Body of pancreas (tissue), 4 donors: ENCODE results near the gene COL5A1. TPM values are rescaled to one million over a fixed set of nuclear protein-coding genes. Genes with fewer than 3 reads are reported as not detected.

Experiments
- ATAC-seq: fragments of 150-250 bp; one replicate; pipeline ENCODE4 v1.9.1; 2016
- DNase-seq, 4 donors: peaks; one replicate each; pipeline ENCODE4 v3.0.0-alpha.2; 2019
- H3K27ac ChIP-seq, 4 donors: fragments of 200-600 bp; sonication (generic); 1 replicate in 3 of 4; 2 replicates in 1 of 4; pipeline versions ENCODE4 v1.5.1 to v1.6.1; 2016 to 2019; ENCODE audit warnings: mild to moderate bottlenecking in 1 of 4, mixed read lengths in 1 of 4, moderate library complexity in 1 of 4
- H3K27me3 ChIP-seq, 2 donors: fragments of 200-600 bp; sonication (generic); one replicate each; pipeline ENCODE4 v1.6.0; 2016; ENCODE audit warnings: mild to moderate bottlenecking in 1 of 2
- H3K36me3 ChIP-seq, 2 donors: fragments of 200-600 bp; sonication (generic); replicated peaks in 1 of 2; 2 replicates each; pipeline ENCODE4 v1.5.1; 2016; ENCODE audit warnings: low read depth in 2 of 2; ENCODE audit not compliant: insufficient read depth in 1 of 2
- H3K4me1 ChIP-seq: fragments of 200-600 bp; sonication (generic); one replicate; pipeline ENCODE4 v1.6.0; 2016
- H3K4me3 ChIP-seq, 2 donors: fragments of 200-600 bp; sonication (generic); 1 replicate in 1 of 2; 2 replicates in 1 of 2; pipeline ENCODE4 v1.5.1; 2016 to 2019
- H3K9me3 ChIP-seq, 3 donors: fragments of 200-600 bp; sonication (generic); 1 replicate in 2 of 3; 2 replicates in 1 of 3; pipeline ENCODE4 v1.5.1; 2016
- POLR2A ChIP-seq, 3 donors: fragments of 450-650 bp; IDR thresholded peaks; one replicate each; pipeline ENCODE4 v1.6.1; 2016; ENCODE audit warnings: antibody characterized with exemption in 3 of 3, mild to moderate bottlenecking in 2 of 3
- WGBS, 2 donors: methylation state at CpG; one replicate each; pipeline ENCODE4 v1.1.5; 2017; 5-methylcytosine and 5-hydroxymethylcytosine counted together
- intact Hi-C: fragments of 100-400 bp; cut with DNase I; formaldehyde crosslinking; loops from one replicate; pipeline ENCODE4 v1.15.1; 2023
- total RNA-seq, 2 donors: library from RNA; depleted of rRNA; stranded (reverse); fragments of >200 nt; gene quantifications; one replicate each; pipeline ENCODE4 v1.1.0, GENCODE V29; 2016
- TF ChIP-seq, protein P1 (sequence below), 7 experiments: fragments of 450-650 bp in 4 of 7; fragments of 200-600 bp in 3 of 7; sonication (generic) in 3 of 7; IDR thresholded peaks; one replicate each; pipeline ENCODE4 v1.5.1; 2016 to 2019; ENCODE audit warnings: antibody characterized with exemption in 7 of 7

The COL5A1 gene
- total RNA-seq, 2 donors from 2014 or later: 7.0 to 14.5 TPM

DNA sequence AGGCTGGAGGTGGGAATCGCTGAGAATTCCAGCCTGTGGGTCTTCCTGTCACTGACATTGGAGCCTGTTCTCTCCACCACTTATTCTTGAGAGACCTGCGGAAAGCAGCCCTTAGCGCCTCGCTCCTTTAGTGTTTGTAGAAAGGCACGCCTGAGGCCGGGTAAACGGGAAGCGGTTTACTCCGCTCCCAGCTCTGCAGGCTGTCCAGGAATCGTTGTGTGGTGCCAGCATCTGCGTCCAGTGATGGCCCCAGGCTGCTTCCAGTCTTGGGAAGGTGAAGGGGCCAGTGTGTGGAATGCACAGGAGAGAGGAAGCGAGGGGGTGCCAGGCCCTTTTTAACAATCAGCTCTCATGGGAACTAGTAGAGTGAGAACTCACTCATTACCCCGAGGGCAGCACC lies 194.4 kb downstream of the COL5A1 start:
- Histone ChIP-seq H3K27me3 (no peaks in the 10 kb centered on the region), H3K4me3 (no peak overlapping the region), H3K36me3 (no peaks in the 10 kb centered on the region), H3K4me1 (no peaks in the 10 kb centered on the region), H3K27ac (no peak overlapping the region), H3K9me3 (no peaks in the 10 kb centered on the region)
- TF ChIP-seq POLR2A (IDR thresholded peaks at IDR 0.05): no peak
- TF ChIP-seq, protein P1, sequence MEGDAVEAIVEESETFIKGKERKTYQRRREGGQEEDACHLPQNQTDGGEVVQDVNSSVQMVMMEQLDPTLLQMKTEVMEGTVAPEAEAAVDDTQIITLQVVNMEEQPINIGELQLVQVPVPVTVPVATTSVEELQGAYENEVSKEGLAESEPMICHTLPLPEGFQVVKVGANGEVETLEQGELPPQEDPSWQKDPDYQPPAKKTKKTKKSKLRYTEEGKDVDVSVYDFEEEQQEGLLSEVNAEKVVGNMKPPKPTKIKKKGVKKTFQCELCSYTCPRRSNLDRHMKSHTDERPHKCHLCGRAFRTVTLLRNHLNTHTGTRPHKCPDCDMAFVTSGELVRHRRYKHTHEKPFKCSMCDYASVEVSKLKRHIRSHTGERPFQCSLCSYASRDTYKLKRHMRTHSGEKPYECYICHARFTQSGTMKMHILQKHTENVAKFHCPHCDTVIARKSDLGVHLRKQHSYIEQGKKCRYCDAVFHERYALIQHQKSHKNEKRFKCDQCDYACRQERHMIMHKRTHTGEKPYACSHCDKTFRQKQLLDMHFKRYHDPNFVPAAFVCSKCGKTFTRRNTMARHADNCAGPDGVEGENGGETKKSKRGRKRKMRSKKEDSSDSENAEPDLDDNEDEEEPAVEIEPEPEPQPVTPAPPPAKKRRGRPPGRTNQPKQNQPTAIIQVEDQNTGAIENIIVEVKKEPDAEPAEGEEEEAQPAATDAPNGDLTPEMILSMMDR (IDR thresholded peaks at IDR 0.05): no peak
- ATAC-seq (no peak), DNase-seq (no peak)
- 63 to 71% methylated on average over 9 to 13 of the region's 13 CpGs for WGBS, 2 donors
- intact Hi-C loops: no loop called here

DNA sequence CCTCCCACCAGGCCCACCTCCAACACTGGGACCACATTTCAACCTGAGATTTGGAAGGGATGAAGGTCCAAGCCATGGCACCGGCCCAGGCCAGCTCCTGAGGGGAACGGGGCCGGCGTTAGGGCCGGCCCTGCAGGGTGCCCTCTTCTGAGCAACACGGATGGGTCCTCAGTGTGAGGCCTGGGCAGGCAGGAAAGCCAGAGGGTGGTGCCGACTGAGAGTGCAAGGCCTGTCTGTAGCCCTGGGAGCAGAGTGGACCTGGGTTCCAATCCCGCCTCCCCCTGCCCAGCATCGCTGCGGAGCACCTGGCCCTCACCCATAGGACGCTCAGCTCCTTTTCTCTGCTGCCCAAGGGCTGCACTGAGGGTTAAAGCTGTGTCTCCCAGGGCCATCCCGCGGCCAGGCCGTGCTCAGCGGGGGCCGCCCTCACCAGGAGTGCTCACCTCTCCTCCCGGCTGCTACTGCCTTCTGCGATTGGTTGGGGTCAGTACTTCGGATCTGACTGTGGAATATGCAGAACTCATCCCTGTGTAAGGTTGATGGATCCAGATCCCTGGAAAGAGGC lies 194.9 kb downstream of the COL5A1 start:
- DNase-seq (no peak), ATAC-seq (no peak)
- Histone ChIP-seq H3K4me3 (no peak overlapping the region), H3K4me1 (no peaks in the 10 kb centered on the region), H3K27ac (no peak overlapping the region), H3K9me3 (no peaks in the 10 kb centered on the region), H3K36me3 (no peaks in the 10 kb centered on the region), H3K27me3 (no peaks in the 10 kb centered on the region)
- no peak for TF ChIP-seq POLR2A (IDR thresholded peaks at IDR 0.05)
- TF ChIP-seq, protein P1 (IDR thresholded peaks at IDR 0.05): no peak
- intact Hi-C loops: no loop called here
- 80 to 86% methylated on average over 6 to 19 of the region's 19 CpGs for WGBS, 2 donors

DNA sequence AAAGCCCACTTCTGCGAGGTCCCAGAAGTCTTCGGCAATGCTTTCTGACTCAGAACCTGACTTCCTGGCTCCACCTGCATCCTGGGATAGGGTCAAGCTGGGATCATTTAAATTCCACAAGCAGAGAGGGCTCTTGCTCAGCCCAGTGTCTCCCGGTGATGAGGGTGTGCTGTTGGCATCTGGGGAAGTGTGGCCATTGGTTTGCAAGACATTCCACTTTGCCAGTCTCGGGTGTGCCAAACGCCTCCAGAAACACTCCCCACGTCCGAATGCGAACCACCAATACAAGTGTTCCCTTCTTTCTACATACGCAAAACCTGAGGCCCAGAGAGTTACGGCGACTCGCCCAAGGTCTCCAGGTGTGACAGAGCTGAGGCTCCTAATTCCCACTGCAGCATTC lies 195.9 kb downstream of the COL5A1 start:
- intact Hi-C loops: no loop called here
- no peaks in the 10 kb centered on the region for H3K36me3 ChIP-seq
- 73 to 77% methylated on average over 12 of the region's 12 CpGs for WGBS, 2 donors

DNA sequence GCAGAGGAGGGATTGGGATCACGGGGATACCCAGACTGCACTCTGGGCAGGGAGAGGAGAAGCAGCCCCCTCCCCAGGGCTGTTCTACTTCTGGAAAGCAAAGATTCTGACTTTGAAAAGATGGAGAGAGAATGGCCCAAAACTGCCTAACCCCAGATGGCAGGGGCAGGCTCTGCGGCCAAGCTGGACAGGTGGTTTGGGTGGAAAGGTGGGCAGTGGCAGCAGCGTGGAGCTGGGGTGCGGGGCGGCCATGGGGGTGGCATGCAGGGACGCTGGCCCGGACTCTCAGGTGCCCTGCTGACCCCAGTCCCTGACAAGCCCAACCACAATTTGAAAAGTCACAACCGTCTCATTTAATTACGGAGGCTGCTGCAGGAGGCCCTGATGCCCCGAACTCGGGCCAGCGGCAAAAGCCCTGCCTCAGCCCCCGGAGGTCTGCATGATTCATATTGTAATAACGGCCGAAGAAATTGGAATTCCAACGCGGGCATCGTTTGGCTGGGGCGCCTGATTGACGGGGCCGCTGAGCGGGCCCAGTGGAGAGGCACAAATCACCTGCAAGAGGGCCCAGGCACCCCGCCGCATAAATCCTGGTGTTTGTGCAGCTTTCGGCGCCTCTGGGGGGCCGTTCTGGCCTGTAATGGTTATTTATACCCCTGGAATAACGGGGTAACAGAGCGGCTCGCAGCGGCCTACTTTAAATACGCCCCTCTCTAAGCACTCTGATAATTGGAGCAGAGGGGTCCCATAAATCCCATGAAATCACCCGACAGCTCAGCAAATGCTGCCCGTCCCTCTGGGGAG lies 197.2 kb downstream of the COL5A1 start:
- no peak overlapping the region for H3K27ac ChIP-seq
- ATAC-seq: no peak
- intact Hi-C loops: no loop called here
- H3K9me3 ChIP-seq: no peaks in the 10 kb centered on the region
- H3K4me1 ChIP-seq: no peaks in the 10 kb centered on the region
- 72 to 85% methylated on average over 15 to 34 of the region's 34 CpGs for WGBS, 2 donors
- DNase-seq: no peak
- H3K27me3 ChIP-seq: no peaks in the 10 kb centered on the region
- no peak overlapping the region for H3K4me3 ChIP-seq
- TF ChIP-seq, protein P1 (IDR thresholded peaks at IDR 0.05): no peak
- TF ChIP-seq POLR2A (IDR thresholded peaks at IDR 0.05): no peak
- no peaks in the 10 kb centered on the region for H3K36me3 ChIP-seq

More for the DNA sequence above, 195.9 kb downstream of the COL5A1 start:
- no peaks in the 10 kb centered on the region for H3K27me3 ChIP-seq
- H3K4me3 ChIP-seq: no peak overlapping the region
- ATAC-seq (no peak), DNase-seq (no peak)
- no peaks in the 10 kb centered on the region for H3K9me3 ChIP-seq
- TF ChIP-seq POLR2A (IDR thresholded peaks at IDR 0.05): no peak
- TF ChIP-seq, protein P1 (IDR thresholded peaks at IDR 0.05): no peak
- H3K27ac ChIP-seq: no peak overlapping the region
- H3K4me1 ChIP-seq: no peaks in the 10 kb centered on the region
